ENCODE measurements around the gene MASP1. TPM values are rescaled to one million over a fixed set of nuclear protein-coding genes. Genes with fewer than 3 reads are reported as not detected.

MASP1 gene
- total and polyA plus RNA-seq, 2 donors (not counting 1 experiment from before 2014, with no cell fraction given), result not detected

- Mint-ChIP-seq H3K4me3 (no peak overlapping the region), H3K9me3 (ENCODE audit: insufficient read depth) (no peaks in the 10 kb centered on the region), H3K4me1 (no peaks in the 10 kb centered on the region), H3K27ac (no peak overlapping the region), H3K27me3 (peaks cover 3% of the 10 kb centered on the region)
- DNase-seq (no peak), ATAC-seq (ENCODE audit: low read depth) (no peak)
- H3K27me3 ChIP-seq (replicated peaks in 1 of 4; ENCODE audit: control extremely low read depth in 1 of 4, control insufficient read depth in 3 of 4, insufficient read depth in 4 of 4, low read length in 3 of 4), result peaks cover 0 to 4% (median 0%) of the 10 kb centered on the region in 4 experiments
- ChIA-PET POLR2A (no interaction called here), CTCF (no interaction called here)
- WGBS (ENCODE audit: insufficient coverage), result 86% methylated on average over 1 of the region's 1 CpG
- TF ChIP-seq EZH2 (IDR thresholded peaks at IDR 0.05; ENCODE audit: borderline replicate concordance, insufficient read depth, low read depth, low read length, poor library complexity, severe bottlenecking) (no peak), CTCF (IDR thresholded peaks at IDR 0.05) (no peak)
- peaks cover 0 to 4% (median 0%) of the 10 kb centered on the region in 3 donors for H3K9me3 ChIP-seq (ENCODE audit: control extremely low read depth in 1 of 3, control insufficient read depth in 2 of 3, insufficient read depth in 1 of 3, low read length in 2 of 3)
- intact Hi-C loops (cut with micrococcal nuclease), result no loop called here
- no peak overlapping the region for H3K4me3 ChIP-seq (ENCODE audit: control extremely low read depth in 1 of 5, extremely low read depth in 1 of 5, insufficient read depth in 1 of 5, low read depth in 2 of 5, low read length in 4 of 5)
- no peak overlapping the region for H2AFZ ChIP-seq (ENCODE audit: insufficient read depth, low read depth, low read length, poor library complexity, severe bottlenecking)
- no peaks in the 10 kb centered on the region for H3K4me1 ChIP-seq (ENCODE audit: control insufficient read depth in 2 of 2, insufficient read depth in 2 of 2, low read length in 2 of 2)
- H4K20me1 ChIP-seq (ENCODE audit: control insufficient read depth, insufficient read depth, low read length, poor library complexity, severe bottlenecking), result no peaks in the 10 kb centered on the region
- no peak overlapping the region for H3K4me2 ChIP-seq (replicated peaks; ENCODE audit: low read depth, low read length, poor library complexity, severe bottlenecking)
- H3K9ac ChIP-seq (ENCODE audit: low read length), result no peak overlapping the region
- no peak overlapping the region for H3K27ac ChIP-seq (ENCODE audit: low read length in 2 of 2)
- no peaks in the 10 kb centered on the region for H3K79me2 ChIP-seq (ENCODE audit: control insufficient read depth, insufficient read depth, low read length)
- no peaks in the 10 kb centered on the region for H3K36me3 ChIP-seq (replicated peaks in 1 of 2; ENCODE audit: control extremely low read depth in 1 of 2, control insufficient read depth in 1 of 2, extremely low read depth in 1 of 2, insufficient read depth in 2 of 2, low read length in 1 of 2)
These were observed 53.3 kb downstream of the MASP1 start for GRCh38 chr3:187238239-187238638.

GRCh38 chr3:187237741-187238140 is 53.8 kb downstream of the MASP1 start:
- DNase-seq, result no peak
- no peaks in the 10 kb centered on the region for H3K36me3 ChIP-seq (replicated peaks in 1 of 2; ENCODE audit: control extremely low read depth in 1 of 2, control insufficient read depth in 1 of 2, extremely low read depth in 1 of 2, insufficient read depth in 2 of 2, low read length in 1 of 2)
- no peak overlapping the region for H3K27ac ChIP-seq (ENCODE audit: low read length in 2 of 2)
- no peaks in the 10 kb centered on the region for H3K4me1 ChIP-seq (ENCODE audit: control insufficient read depth in 2 of 2, insufficient read depth in 2 of 2, low read length in 2 of 2)
- H3K4me1 Mint-ChIP-seq, result no peaks in the 10 kb centered on the region
- no peaks in the 10 kb centered on the region for H3K79me2 ChIP-seq (ENCODE audit: control insufficient read depth, insufficient read depth, low read length)
- no peak overlapping the region for H3K4me3 ChIP-seq (ENCODE audit: control extremely low read depth in 1 of 5, extremely low read depth in 1 of 5, insufficient read depth in 1 of 5, low read depth in 2 of 5, low read length in 4 of 5)
- peaks cover 0 to 4% (median 0%) of the 10 kb centered on the region in 4 experiments for H3K27me3 ChIP-seq (replicated peaks in 1 of 4; ENCODE audit: control extremely low read depth in 1 of 4, control insufficient read depth in 3 of 4, insufficient read depth in 4 of 4, low read length in 3 of 4)
- TF ChIP-seq CTCF (IDR thresholded peaks at IDR 0.05) (no peak), EZH2 (IDR thresholded peaks at IDR 0.05; ENCODE audit: borderline replicate concordance, insufficient read depth, low read depth, low read length, poor library complexity, severe bottlenecking) (no peak)
- no peak overlapping the region for H2AFZ ChIP-seq (ENCODE audit: insufficient read depth, low read depth, low read length, poor library complexity, severe bottlenecking)
- H3K4me3 Mint-ChIP-seq, result no peak overlapping the region
- H3K9ac ChIP-seq (ENCODE audit: low read length), result no peak overlapping the region
- POLR2A ChIA-PET, result no interaction called here
- H3K27ac Mint-ChIP-seq, result no peak overlapping the region
- H3K9me3 Mint-ChIP-seq (ENCODE audit: insufficient read depth), result no peaks in the 10 kb centered on the region
- intact Hi-C loops (cut with micrococcal nuclease), result no loop called here
- no peaks in the 10 kb centered on the region for H4K20me1 ChIP-seq (ENCODE audit: control insufficient read depth, insufficient read depth, low read length, poor library complexity, severe bottlenecking)
- ATAC-seq (ENCODE audit: low read depth), result no peak
- CTCF ChIA-PET, result no interaction called here
- no peak overlapping the region for H3K4me2 ChIP-seq (replicated peaks; ENCODE audit: low read depth, low read length, poor library complexity, severe bottlenecking)
- peaks cover 3% of the 10 kb centered on the region for H3K27me3 Mint-ChIP-seq
- peaks cover 0 to 4% (median 0%) of the 10 kb centered on the region in 3 donors for H3K9me3 ChIP-seq (ENCODE audit: control extremely low read depth in 1 of 3, control insufficient read depth in 2 of 3, insufficient read depth in 1 of 3, low read length in 2 of 3)

Data from B cell (primary cell).